Measurements from ENCODE around the gene S100A9.

S100A9 gene

DNA sequence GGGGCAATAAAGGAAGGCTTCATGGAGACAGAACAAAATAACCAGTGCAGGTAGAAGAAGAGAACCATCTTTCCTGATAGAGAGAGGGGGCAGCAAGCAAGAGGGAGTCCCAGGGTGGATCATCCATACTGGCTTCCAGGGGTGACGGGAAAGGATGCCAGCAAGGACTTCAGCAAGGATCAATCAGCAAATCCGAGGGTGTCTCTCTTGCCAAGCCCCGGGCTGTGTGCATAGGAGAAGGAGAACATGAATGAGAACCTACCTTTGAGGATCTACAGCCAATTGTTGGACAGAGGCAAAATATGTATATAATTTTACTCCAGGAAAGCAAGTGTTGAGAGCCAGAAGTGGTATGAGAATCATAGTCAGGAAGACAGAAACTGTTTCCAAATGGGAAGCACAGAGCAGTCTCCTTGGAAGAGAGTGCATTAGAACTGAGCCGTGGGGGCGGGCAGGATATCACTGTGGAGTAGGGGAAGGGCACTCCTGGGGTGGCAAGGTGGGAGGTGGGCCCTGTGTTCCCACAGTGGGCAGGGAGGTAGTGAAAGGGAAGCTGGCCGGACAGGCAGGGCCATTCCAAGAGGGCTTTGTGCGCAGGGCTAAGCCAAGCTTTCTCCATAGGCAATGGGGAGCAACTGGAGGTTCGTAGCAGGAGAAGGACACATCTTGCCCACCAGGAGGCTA lies 1.1 kb upstream of the S100A9 start:
- in situ Hi-C loops (cut with HindIII; ENCODE audit: low pct_ligation_motif_present, low sequenced_read_pairs): loop anchor here (25.0 kb wide), 1 partner anchor 131 kb away; no protein-coding TSS in a partner anchor
- Histone ChIP-seq H3K4me3 (ENCODE audit: low read depth, low read length) (no peak overlapping the region), H3K36me3 (replicated peaks) (no peaks in the 10 kb centered on the region), H3K27ac (no peak overlapping the region), H3K27me3 (replicated peaks) (peaks cover 3% of the 10 kb centered on the region)
- no peak for DNase-seq
- TF ChIP-seq, protein P1, sequence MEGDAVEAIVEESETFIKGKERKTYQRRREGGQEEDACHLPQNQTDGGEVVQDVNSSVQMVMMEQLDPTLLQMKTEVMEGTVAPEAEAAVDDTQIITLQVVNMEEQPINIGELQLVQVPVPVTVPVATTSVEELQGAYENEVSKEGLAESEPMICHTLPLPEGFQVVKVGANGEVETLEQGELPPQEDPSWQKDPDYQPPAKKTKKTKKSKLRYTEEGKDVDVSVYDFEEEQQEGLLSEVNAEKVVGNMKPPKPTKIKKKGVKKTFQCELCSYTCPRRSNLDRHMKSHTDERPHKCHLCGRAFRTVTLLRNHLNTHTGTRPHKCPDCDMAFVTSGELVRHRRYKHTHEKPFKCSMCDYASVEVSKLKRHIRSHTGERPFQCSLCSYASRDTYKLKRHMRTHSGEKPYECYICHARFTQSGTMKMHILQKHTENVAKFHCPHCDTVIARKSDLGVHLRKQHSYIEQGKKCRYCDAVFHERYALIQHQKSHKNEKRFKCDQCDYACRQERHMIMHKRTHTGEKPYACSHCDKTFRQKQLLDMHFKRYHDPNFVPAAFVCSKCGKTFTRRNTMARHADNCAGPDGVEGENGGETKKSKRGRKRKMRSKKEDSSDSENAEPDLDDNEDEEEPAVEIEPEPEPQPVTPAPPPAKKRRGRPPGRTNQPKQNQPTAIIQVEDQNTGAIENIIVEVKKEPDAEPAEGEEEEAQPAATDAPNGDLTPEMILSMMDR (IDR thresholded peaks at IDR 0.05; ENCODE audit: low read depth, low read length, missing control alignments): no peak

DNA sequence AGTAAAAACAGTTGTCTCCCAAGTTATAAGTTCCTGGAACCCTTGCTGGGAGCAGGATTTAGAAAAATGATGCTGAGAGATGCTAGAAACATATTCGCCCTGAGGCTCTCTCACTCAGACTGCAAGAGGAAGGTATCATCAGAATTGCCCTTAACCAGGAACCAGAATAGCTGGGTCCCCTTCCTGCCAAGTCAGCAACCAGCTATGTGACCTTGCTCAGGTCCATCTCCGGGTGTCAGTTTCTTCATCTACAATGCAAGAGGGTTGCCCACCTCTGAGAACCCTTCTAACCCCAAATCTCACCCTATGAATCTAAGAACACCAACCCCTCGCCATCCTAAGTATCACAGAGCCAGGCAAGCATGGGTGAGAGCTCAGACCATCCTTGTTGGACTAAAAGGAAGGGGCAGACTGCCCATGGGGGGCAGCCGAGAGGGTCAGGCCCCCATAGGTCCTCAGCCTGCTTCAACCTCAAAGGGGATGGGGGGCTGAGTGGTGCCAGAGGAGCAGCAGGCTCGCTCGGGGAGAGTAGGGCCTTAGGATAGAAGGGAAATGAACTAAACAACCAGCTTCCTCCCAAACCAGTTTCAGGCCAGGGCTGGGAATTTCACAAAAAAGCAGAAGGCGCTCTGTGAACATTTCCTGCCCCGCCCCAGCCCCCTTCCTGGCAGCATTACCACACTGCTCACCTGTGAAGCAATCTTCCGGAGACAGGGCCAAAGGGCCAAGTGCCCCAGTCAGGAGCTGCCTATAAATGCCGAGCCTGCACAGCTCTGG lies 390 bp upstream of the S100A9 start:
- DNase-seq: no peak
- no peak overlapping the region for H3K4me3 ChIP-seq (ENCODE audit: low read depth, low read length)
- TF ChIP-seq, protein P1 (IDR thresholded peaks at IDR 0.05; ENCODE audit: low read depth, low read length, missing control alignments): no peak
- H3K27me3 ChIP-seq (replicated peaks): peaks cover 3% of the 10 kb centered on the region
- no peak overlapping the region for H3K27ac ChIP-seq
- H3K36me3 ChIP-seq (replicated peaks): no peaks in the 10 kb centered on the region
- in situ Hi-C loops (cut with HindIII; ENCODE audit: low pct_ligation_motif_present, low sequenced_read_pairs): loop anchor here (25.0 kb wide), 1 partner anchor 130 kb away; no protein-coding TSS in a partner anchor

DNA sequence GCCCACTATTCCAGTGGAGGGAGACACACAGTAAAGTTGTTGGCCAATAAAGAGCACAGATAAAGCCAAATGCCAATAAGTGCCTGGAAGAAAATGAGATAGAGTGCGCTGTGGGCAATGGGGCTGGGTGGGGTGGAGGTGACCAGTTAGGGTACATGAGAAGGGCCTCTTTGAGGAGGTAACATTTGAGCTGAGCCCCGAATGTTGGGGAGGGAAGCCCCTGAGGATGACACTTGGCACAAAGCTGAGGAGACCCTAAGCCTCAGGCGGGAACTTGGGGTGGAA lies 979 bp downstream of the S100A9 start:
- no peak overlapping the region for H3K27ac ChIP-seq
- in situ Hi-C loops (cut with HindIII; ENCODE audit: low pct_ligation_motif_present, low sequenced_read_pairs): loop anchor here (25.0 kb wide), 1 partner anchor 129 kb away; no protein-coding TSS in a partner anchor
- no peak overlapping the region for H3K4me3 ChIP-seq (ENCODE audit: low read depth, low read length)

DNA sequence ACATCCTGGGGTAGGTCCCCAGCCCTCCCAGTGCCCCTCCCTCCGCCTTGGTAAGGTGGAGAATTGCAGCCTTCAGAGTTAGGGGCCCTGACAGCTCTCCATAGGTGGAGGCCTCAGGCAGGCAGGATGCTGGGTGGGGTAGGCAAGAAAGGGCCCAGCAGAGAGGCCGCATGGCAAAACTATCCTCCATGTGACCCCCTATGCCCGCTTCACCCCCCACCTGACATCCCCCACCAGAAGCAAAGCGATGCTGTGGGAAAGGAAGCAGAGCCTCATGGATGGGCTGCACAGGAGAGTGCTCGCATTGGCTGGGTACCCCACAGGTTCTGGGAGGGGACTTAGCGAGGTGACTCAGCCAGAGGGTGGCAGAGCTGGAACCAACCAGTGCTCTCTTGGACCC lies 1.6 kb downstream of the S100A9 start:
- no peaks in the 10 kb centered on the region for H3K36me3 ChIP-seq (replicated peaks)
- in situ Hi-C loops (cut with HindIII; ENCODE audit: low pct_ligation_motif_present, low sequenced_read_pairs): loop anchor here (25.0 kb wide), 1 partner anchor 128 kb away; no protein-coding TSS in a partner anchor
- TF ChIP-seq, protein P1 (IDR thresholded peaks at IDR 0.05; ENCODE audit: low read depth, low read length, missing control alignments): no peak
- no peak for DNase-seq
- no peak overlapping the region for H3K4me3 ChIP-seq (ENCODE audit: low read depth, low read length)
- H3K27me3 ChIP-seq (replicated peaks): peaks cover 3% of the 10 kb centered on the region
- H3K27ac ChIP-seq: no peak overlapping the region

More for the DNA sequence above, 979 bp downstream of the S100A9 start:
- DNase-seq: no peak
- H3K36me3 ChIP-seq (replicated peaks): no peaks in the 10 kb centered on the region
- H3K27me3 ChIP-seq (replicated peaks): peaks cover 3% of the 10 kb centered on the region
- TF ChIP-seq, protein P1 (IDR thresholded peaks at IDR 0.05; ENCODE audit: low read depth, low read length, missing control alignments): no peak

DNA sequence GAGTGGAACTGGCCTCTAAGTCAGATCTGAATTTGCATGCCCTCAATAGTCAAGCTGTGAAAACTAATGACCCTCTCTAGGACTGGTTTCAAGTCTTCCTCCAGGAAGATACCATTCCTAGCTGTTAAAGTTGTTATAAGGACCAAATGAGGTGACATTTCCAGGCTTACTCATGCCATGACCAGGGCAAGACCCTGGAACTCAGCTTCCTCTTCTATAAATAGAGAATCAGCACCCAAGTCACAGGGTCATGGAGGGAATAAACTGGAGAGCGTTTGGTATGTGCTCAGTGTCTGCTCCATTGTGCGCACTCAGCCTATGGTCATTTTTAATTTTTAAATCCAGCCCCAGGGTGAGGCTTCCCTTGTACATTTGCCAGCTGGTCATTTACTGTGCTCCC lies 2.5 kb downstream of the S100A9 start:
- TF ChIP-seq, protein P1 (IDR thresholded peaks at IDR 0.05; ENCODE audit: low read depth, low read length, missing control alignments): no peak
- in situ Hi-C loops (cut with HindIII; ENCODE audit: low pct_ligation_motif_present, low sequenced_read_pairs): loop anchor here (25.0 kb wide), 1 partner anchor 127 kb away; no protein-coding TSS in a partner anchor
- no peak for DNase-seq
- H3K27ac ChIP-seq: no peak overlapping the region
- H3K36me3 ChIP-seq (replicated peaks): no peaks in the 10 kb centered on the region
- H3K4me3 ChIP-seq (ENCODE audit: low read depth, low read length): no peak overlapping the region
- H3K27me3 ChIP-seq (replicated peaks): peaks cover 3% of the 10 kb centered on the region

Measured in brain microvascular endothelial cell (primary cell).